ENCODE data around the gene BCR.

- TF ChIP-seq CTCF (IDR thresholded peaks at IDR 0.05; ENCODE audit: low read depth, low read length, poor library complexity, severe bottlenecking): no peak
- TF ChIP-seq EZH2phosphoT487 (IDR thresholded peaks at IDR 0.05; ENCODE audit: borderline replicate concordance, low read length): no peak
Observed at GRCh38 chr22:23182309-23183060, 2.2 kb downstream of the BCR start.

Measured in DOHH2 (cell line).